Measurements from ENCODE around the gene PPP6R2.
"Not testable (repeated sequence)": the region's sequence is repeated elsewhere in the genome, so short reads cannot be mapped to it uniquely, and the experiment has no call there.

GRCh38 chr22:50397371-50398060 lies 54.4 kb downstream of the PPP6R2 start:
- TF ChIP-seq CTCF, EZH2phosphoT487 (IDR thresholded peaks at IDR 0.05): not testable (repeated sequence)
